ENCODE measurements around the gene SMIM41.

SMIM41 gene

GRCh38 chr12:52147367-52147963 is 68.0 kb downstream of the SMIM41 start:
- in situ Hi-C loops (cut with HindIII; ENCODE audit: low pct_unique_long_range_greater_than_20kb, low sequenced_read_pairs), result no loop called here
- DNase-seq (ENCODE audit: low read depth in 1 of 2, low spot score in 1 of 2), result peak; percentile 73 to 87

GRCh38 chr12:52147964-52148463 is 68.5 kb downstream of the SMIM41 start:
- no peak for DNase-seq (ENCODE audit: low read depth in 1 of 2, low spot score in 1 of 2)
- in situ Hi-C loops (cut with HindIII; ENCODE audit: low pct_unique_long_range_greater_than_20kb, low sequenced_read_pairs), result no loop called here
- no peak for TF ChIP-seq JUND (IDR thresholded peaks at IDR 0.05; ENCODE audit: low read depth)

More at GRCh38 chr12:52147367-52147963, 68.0 kb downstream of the SMIM41 start:
- TF ChIP-seq JUND (IDR thresholded peaks at IDR 0.05; ENCODE audit: low read depth), result no peak

- peak; percentile 80 to 91 for DNase-seq (ENCODE audit: low read depth in 1 of 2, low spot score in 1 of 2)
- in situ Hi-C loops (cut with HindIII; ENCODE audit: low pct_unique_long_range_greater_than_20kb, low sequenced_read_pairs), result no loop called here
- no peak for TF ChIP-seq JUND (IDR thresholded peaks at IDR 0.05; ENCODE audit: low read depth)
These were observed 69.1 kb downstream of the SMIM41 start for GRCh38 chr12:52148464-52149181.

- TF ChIP-seq JUND (IDR thresholded peaks at IDR 0.05; ENCODE audit: low read depth), result no peak
- in situ Hi-C loops (cut with HindIII; ENCODE audit: low pct_unique_long_range_greater_than_20kb, low sequenced_read_pairs), result no loop called here
- no peak for DNase-seq (ENCODE audit: low read depth in 1 of 2, low spot score in 1 of 2)
These were observed 69.7 kb downstream of the SMIM41 start for GRCh38 chr12:52149182-52149641.

GRCh38 chr12:52149651-52150241 is 70.2 kb downstream of the SMIM41 start:
- no peak for DNase-seq (ENCODE audit: low read depth in 1 of 2, low spot score in 1 of 2)
- no peak for TF ChIP-seq JUND (IDR thresholded peaks at IDR 0.05; ENCODE audit: low read depth)
- in situ Hi-C loops (cut with HindIII; ENCODE audit: low pct_unique_long_range_greater_than_20kb, low sequenced_read_pairs), result no loop called here

- DNase-seq (ENCODE audit: low read depth in 1 of 2, low spot score in 1 of 2), result no peak
- TF ChIP-seq JUND (IDR thresholded peaks at IDR 0.05; ENCODE audit: low read depth), result no peak
- in situ Hi-C loops (cut with HindIII; ENCODE audit: low pct_unique_long_range_greater_than_20kb, low sequenced_read_pairs), result no loop called here
These were observed 71.8 kb downstream of the SMIM41 start for GRCh38 chr12:52151153-52151836.

- peak; percentile 79 to 87 for DNase-seq (ENCODE audit: low read depth in 1 of 2, low spot score in 1 of 2)
- in situ Hi-C loops (cut with HindIII; ENCODE audit: low pct_unique_long_range_greater_than_20kb, low sequenced_read_pairs), result no loop called here
- TF ChIP-seq JUND (IDR thresholded peaks at IDR 0.05; ENCODE audit: low read depth), result no peak
These were observed 72.6 kb downstream of the SMIM41 start for GRCh38 chr12:52151837-52152783.

GRCh38 chr12:52152905-52153317 is 73.4 kb downstream of the SMIM41 start:
- in situ Hi-C loops (cut with HindIII; ENCODE audit: low pct_unique_long_range_greater_than_20kb, low sequenced_read_pairs), result no loop called here
- TF ChIP-seq JUND (IDR thresholded peaks at IDR 0.05; ENCODE audit: low read depth), result no peak
- DNase-seq (ENCODE audit: low read depth in 1 of 2, low spot score in 1 of 2), result no peak

- in situ Hi-C loops (cut with HindIII; ENCODE audit: low pct_unique_long_range_greater_than_20kb, low sequenced_read_pairs), result no loop called here
- no peak for DNase-seq (ENCODE audit: low read depth in 1 of 2, low spot score in 1 of 2)
- TF ChIP-seq JUND (IDR thresholded peaks at IDR 0.05; ENCODE audit: low read depth), result no peak
These were observed 75.8 kb downstream of the SMIM41 start for GRCh38 chr12:52155048-52155868.

- no peak for DNase-seq (ENCODE audit: low read depth in 1 of 2, low spot score in 1 of 2)
- no peak for TF ChIP-seq JUND (IDR thresholded peaks at IDR 0.05; ENCODE audit: low read depth)
- in situ Hi-C loops (cut with HindIII; ENCODE audit: low pct_unique_long_range_greater_than_20kb, low sequenced_read_pairs), result no loop called here
These were observed 76.8 kb downstream of the SMIM41 start for GRCh38 chr12:52156311-52156710.

Data from T47D (cell line).